Left lung (tissue), 10 donors: Measurements from ENCODE around the gene TENM4. TPM values are rescaled to one million over a fixed set of nuclear protein-coding genes. Genes with fewer than 3 reads are reported as not detected.

ENCODE experiments used
- ATAC-seq: fragments of 200-7000 bp; cut with Tn5 transposase; one replicate; pipeline ENCODE4 v1.9.1; 2020; ENCODE audit warnings: moderate library complexity
- DNase-seq, 4 donors: peaks; one replicate each; pipeline ENCODE4 v3.0.0-alpha.2; 2013 to 2020
- H3K27ac ChIP-seq, 2 donors: fragments of 200-600 bp; sonication (generic) in 1 of 2; one replicate each; pipeline versions ENCODE4 v1.5.0 to v1.8.0; 2020 to 2021
- H3K27me3 ChIP-seq, 2 donors: fragments of 200-600 bp; sonication (generic) in 1 of 2; one replicate each; pipeline versions ENCODE4 v1.5.0 to v1.8.0; 2020 to 2021
- H3K36me3 ChIP-seq, 2 donors: fragments of 200-600 bp; sonication (generic) in 1 of 2; one replicate each; pipeline versions ENCODE4 v1.5.0 to v1.8.0; 2020 to 2021
- H3K4me1 ChIP-seq, 2 donors: fragments of 200-600 bp; one replicate each; pipeline ENCODE4 v1.8.0; 2021
- H3K4me3 ChIP-seq, 2 donors: fragments of 200-600 bp; sonication (generic) in 1 of 2; one replicate each; pipeline versions ENCODE4 v1.5.0 to v1.8.0; 2020 to 2021; ENCODE audit warnings: mild to moderate bottlenecking in 1 of 2
- H3K9me3 ChIP-seq, 2 donors: fragments of 200-600 bp; sonication (generic) in 1 of 2; one replicate each; pipeline versions ENCODE4 v1.5.0 to v1.8.0; 2020 to 2021
- CTCF ChIP-seq, 2 donors: fragments of 200-600 bp; sonication (generic) in 1 of 2; IDR thresholded peaks; one replicate each; pipeline versions ENCODE4 v1.5.0 to v1.8.0; 2021; ENCODE audit warnings: antibody characterized with exemption in 2 of 2
- intact Hi-C, 2 donors: fragments of 100-400 bp; cut with DNase I; formaldehyde crosslinking; loops; one replicate each; pipeline versions ENCODE4 v1.11.2 to v1.14.2; 2022
- polyA plus RNA-seq, 6 donors: library from polyadenylated mRNA; unstranded; fragments of 120-200 nt; gene quantifications; one replicate each; pipeline ENCODE4 v1.2.1, GENCODE V29; 2013; ENCODE audit not compliant: insufficient read length in 6 of 6
- total RNA-seq, 2 donors: library from RNA; stranded (reverse); fragmentation: NEBNext Ultra II Directional; extraction: Animal tissue kit (Norgen Biotek cat#: 25700); gene quantifications; one replicate each; pipeline ENCODE4 v1.2.1, GENCODE V29; 2021
- donor health status: DM: no; HTN: yes; CAD: no.
- donor health status: DM: no; HTN: no; CAD: no.

TENM4 gene
- total and polyA plus RNA-seq, 8 donors, result 3.4 to 7.1 (median 5.2) TPM

DNA sequence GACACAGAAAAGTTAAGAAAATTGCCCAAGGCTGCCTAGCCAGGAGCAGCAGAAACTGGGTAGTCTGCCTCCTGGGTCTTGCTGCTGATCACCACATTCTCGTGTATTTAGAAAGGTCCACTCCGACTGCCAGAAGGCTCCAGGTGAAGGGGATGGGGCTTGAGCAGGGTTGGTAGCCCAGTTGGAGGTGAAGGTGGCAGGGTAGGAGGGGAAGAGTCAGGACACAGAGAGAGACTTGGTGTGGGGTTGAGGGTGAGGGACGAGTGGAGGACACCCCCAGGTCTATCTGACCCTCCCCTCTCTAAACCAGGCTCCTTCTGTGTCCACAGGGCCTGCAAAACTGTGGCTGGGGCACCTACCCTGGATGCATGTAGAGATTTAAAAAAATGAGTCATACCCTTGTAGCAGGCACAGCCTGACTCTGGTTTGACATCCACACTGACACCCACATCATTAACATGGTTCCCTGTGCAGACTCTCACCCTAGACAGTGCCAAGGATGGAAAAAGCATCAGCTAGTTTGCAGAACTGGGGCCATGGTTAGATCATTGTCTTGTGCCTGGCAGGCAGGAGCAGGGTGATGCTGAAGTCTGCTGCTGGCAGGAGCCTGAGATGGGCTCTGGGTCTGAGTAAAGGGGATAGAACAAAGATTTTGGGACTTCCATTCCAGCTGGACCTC, 273.2 kb downstream of the TENM4 start:
- H3K27me3 ChIP-seq, result peaks cover 0 to 4% of the 10 kb centered on the region in 2 donors
- H3K4me1 ChIP-seq, result no peaks in the 10 kb centered on the region
- DNase-seq (no peak), ATAC-seq (no peak)
- no peak for TF ChIP-seq CTCF (IDR thresholded peaks at IDR 0.05)
- H3K9me3 ChIP-seq, result no peaks in the 10 kb centered on the region
- no peak overlapping the region for H3K4me3 ChIP-seq
- H3K27ac ChIP-seq, result no peak overlapping the region
- intact Hi-C loops, result no loop called here
- H3K36me3 ChIP-seq, result no peaks in the 10 kb centered on the region

DNA sequence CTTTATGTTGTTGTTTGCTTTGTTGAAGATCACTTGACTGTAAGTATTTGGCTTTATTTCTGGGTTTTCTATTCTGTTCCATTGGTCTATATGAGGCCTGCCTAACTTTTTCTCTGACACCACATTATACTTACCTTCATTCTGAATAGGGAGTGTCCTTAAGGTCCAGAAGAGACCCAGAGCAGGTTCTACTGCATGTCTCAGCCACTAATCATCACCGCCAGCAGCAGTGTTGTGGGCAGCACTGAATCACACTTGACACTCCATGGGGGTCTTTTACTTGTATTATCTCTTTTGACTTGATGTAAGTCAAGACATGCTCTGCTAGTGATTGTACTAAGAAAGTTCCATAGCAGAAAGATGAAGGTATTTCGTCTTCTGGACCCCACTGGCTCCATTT, 274.9 kb downstream of the TENM4 start:
- intact Hi-C loops, result no loop called here
- DNase-seq, result no peak

DNA sequence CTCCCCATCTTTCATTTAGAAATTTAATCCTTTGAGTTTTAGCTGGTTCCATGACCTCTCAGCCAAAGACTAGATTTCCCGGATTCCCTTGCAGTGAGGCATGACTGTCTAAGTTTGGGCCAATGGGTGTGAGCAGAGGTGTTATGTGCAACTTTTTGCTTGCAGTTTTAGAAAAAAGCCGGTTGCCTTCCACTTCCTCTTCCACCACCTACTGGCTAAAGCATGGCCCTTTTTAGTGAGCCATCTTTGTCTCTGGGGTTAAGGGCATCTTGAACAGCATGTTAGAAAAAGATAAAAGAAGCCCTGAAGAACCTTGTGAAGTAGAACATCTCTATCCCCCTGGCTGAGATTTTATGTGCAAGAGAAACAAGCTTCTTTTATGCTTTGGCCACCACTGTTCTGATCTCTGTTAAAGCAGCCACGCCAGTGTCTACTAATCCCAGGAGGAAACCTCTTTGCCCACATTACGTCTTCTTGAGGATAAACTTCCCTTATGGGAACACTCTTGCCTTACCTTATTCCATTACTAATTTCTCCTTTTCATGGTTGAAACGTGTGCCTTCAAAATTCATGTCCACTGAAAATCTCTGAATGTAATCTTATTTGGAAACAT, 279.9 kb downstream of the TENM4 start:
- H3K4me3 ChIP-seq, result no peak overlapping the region
- no peaks in the 10 kb centered on the region for H3K9me3 ChIP-seq
- intact Hi-C loops, result no loop called here
- no peaks in the 10 kb centered on the region for H3K27me3 ChIP-seq
- DNase-seq (peak in 1 of 4 donors; percentile 13), ATAC-seq (no peak)
- H3K36me3 ChIP-seq, result no peaks in the 10 kb centered on the region
- no peak overlapping the region for H3K27ac ChIP-seq
- TF ChIP-seq CTCF (IDR thresholded peaks at IDR 0.05), result no peak
- no peaks in the 10 kb centered on the region for H3K4me1 ChIP-seq

More for the DNA sequence above, 274.9 kb downstream of the TENM4 start:
- Histone ChIP-seq H3K4me3 (no peak overlapping the region), H3K4me1 (no peaks in the 10 kb centered on the region), H3K9me3 (no peaks in the 10 kb centered on the region), H3K27me3 (peaks cover 0 to 4% of the 10 kb centered on the region in 2 donors), H3K36me3 (no peaks in the 10 kb centered on the region), H3K27ac (no peak overlapping the region)
- no peak for TF ChIP-seq CTCF (IDR thresholded peaks at IDR 0.05)
- ATAC-seq, result no peak

DNA sequence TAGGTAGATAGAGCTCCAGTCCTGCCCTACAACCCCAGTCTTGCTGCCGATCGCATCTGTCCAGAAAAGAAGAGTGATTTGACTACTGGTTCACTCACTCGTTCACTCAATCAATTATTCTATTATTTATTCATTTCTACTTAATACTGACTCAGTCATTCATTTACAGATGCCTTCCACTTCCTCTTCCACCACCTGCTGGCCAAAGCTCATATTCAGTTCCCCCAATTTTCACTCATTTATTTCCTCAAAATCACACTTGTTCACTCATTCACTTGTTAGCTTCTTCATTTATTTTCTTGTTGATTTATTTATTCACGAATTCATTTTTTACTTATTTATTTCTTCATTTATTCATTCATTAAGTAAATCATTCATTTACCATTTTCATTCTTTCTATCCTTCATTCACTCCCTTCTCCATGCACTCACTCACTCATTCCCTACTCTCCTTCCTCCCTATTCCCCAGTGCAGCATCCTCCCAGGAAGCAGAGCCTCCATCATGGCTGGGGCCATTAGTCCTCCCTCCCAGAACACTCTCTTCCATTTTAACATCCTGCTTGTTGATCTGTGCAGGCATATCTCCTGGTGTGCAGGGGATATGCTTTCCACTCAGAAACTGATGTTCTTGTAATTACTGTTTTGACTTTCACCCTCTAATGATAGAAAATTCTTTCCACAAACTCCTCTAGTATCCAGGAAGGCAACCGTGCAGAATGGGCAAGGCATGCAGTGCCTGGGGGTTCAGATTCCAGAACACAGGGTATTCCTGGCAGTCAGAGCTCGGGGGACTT, 281.0 kb downstream of the TENM4 start:
- intact Hi-C loops, result no loop called here
- ATAC-seq (no peak), DNase-seq (no peak)

More for the DNA sequence above, 281.0 kb downstream of the TENM4 start:
- H3K27ac ChIP-seq, result no peak overlapping the region
- H3K27me3 ChIP-seq, result no peaks in the 10 kb centered on the region
- H3K36me3 ChIP-seq, result no peaks in the 10 kb centered on the region
- no peak for TF ChIP-seq CTCF (IDR thresholded peaks at IDR 0.05)
- H3K4me3 ChIP-seq, result no peak overlapping the region
- H3K4me1 ChIP-seq, result no peaks in the 10 kb centered on the region
- no peaks in the 10 kb centered on the region for H3K9me3 ChIP-seq
